WERI-Rb-1 (cell line): ENCODE data around the gene DGLUCY.

Experiments
- DNase-seq: peaks from one replicate; pipeline ENCODE4 v3.0.0-alpha.2; 2020
- H3K27ac ChIP-seq: fragments of 250-450 bp; sonication (Bioruptor Pico); 2 replicates; pipeline ENCODE4 v1.5.1; 2020; ENCODE audit warnings: mild to moderate bottlenecking, moderate library complexity
- H3K27me3 ChIP-seq: fragments of 250-450 bp; sonication (Bioruptor Pico); 2 replicates; pipeline ENCODE4 v1.5.1; 2021; ENCODE audit warnings: mild to moderate bottlenecking, low read depth, moderate library complexity; ENCODE audit not compliant: insufficient read depth, severe bottlenecking
- H3K36me3 ChIP-seq: fragments of 250-450 bp; sonication (Bioruptor Pico); 2 replicates; pipeline ENCODE4 v1.5.1; 2020; ENCODE audit warnings: mild to moderate bottlenecking, moderate library complexity
- H3K4me3 ChIP-seq: 2 replicates; pipeline ENCODE4 v1.5.1; 2011; ENCODE audit warnings: low read depth, mild to moderate bottlenecking, control low read depth, low read length
- H3K9me3 ChIP-seq: fragments of 250-450 bp; sonication (Bioruptor Pico); 2 replicates; pipeline ENCODE4 v1.5.1; 2021; ENCODE audit warnings: mild to moderate bottlenecking, moderate library complexity; ENCODE audit not compliant: severe bottlenecking
- TF ChIP-seq, protein P1 (sequence below): IDR thresholded peaks from 2 replicates; pipeline ENCODE4 v1.5.1; 2011; ENCODE audit warnings: low read depth, mild to moderate bottlenecking, control low read depth, inconsistent platforms, low read length

The DGLUCY gene

DNA sequence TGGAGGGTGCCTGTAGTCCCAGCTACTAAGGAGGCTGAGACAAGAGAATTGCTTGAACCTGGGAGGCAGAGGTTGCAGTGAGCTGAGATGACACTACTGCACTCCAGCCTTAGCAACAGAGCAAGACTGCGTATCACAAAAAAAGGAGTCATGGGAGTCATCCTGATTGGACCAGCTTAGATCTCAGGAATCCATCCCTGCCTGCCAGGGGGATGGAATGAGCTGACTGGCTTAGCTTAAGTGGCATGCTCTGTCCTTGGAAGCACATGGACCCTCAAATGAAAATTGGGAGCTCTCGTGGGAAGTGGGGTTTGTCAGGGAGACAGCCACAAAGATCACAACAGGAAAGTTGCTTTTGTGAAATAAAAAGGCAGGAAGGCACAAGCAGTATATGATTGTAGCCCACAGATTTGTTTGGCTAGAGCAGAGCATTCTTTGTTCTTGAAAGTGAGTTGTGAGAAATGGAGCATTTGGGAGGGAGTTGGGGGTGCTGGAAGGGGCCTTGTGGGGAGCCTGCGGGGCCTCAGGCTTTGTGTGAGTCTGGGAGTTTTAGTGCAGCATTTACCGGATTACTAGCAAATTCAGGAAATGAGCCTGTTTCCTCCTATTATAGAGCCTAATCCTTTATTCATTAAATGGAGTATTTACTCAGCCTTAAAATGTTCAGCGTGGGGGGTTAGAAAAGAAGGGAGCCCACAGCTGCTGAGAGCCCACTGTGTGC lies 30.7 kb downstream of the DGLUCY start:
- Histone ChIP-seq H3K9me3 (no peaks in the 10 kb centered on the region), H3K4me3 (no peak overlapping the region), H3K27me3 (no peaks in the 10 kb centered on the region), H3K36me3 (peaks cover 3% of the 10 kb centered on the region; the same call in 1 of the 2 replicates), H3K27ac (no peak overlapping the region)
- DNase-seq: no peak
- TF ChIP-seq, protein P1, sequence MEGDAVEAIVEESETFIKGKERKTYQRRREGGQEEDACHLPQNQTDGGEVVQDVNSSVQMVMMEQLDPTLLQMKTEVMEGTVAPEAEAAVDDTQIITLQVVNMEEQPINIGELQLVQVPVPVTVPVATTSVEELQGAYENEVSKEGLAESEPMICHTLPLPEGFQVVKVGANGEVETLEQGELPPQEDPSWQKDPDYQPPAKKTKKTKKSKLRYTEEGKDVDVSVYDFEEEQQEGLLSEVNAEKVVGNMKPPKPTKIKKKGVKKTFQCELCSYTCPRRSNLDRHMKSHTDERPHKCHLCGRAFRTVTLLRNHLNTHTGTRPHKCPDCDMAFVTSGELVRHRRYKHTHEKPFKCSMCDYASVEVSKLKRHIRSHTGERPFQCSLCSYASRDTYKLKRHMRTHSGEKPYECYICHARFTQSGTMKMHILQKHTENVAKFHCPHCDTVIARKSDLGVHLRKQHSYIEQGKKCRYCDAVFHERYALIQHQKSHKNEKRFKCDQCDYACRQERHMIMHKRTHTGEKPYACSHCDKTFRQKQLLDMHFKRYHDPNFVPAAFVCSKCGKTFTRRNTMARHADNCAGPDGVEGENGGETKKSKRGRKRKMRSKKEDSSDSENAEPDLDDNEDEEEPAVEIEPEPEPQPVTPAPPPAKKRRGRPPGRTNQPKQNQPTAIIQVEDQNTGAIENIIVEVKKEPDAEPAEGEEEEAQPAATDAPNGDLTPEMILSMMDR: no peak

DNA sequence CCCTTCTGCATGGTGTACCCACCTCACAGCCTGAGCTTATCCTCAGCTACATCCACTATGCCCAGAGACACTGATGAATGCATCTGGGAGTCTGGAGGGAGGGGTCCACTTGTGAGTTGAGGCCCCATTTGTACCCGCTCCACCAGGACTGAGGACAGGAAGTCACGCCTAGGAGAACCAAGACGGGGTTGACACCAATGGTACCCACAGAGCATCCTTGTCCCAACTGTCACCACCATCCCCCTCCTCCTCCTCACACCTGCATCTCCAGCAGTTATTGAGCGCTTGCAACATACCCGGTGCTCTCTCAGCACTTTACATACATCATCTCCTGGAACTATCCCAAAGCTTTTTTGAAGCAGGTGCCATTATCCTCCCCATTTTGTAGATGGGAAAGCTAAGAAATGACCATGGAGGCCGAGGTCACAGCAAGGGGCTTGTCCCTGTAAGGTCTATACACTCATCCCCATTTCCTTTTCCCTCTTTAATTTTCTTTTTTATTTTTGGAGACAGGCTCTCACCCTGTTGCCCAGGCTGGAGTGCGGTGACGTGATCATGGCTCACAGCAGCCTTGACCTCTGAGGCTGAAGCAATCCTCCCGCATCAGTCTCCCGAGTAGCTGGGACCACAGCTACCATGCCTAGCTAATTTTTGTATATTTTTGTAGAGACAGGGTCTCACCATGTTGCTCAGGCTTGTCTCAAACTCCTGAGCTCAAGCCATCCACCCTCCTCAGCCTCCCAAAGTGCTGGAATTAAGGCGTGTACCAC lies 31.7 kb downstream of the DGLUCY start:
- Histone ChIP-seq H3K36me3 (peaks cover 3% of the 10 kb centered on the region; the same call in 1 of the 2 replicates), H3K27me3 (no peaks in the 10 kb centered on the region), H3K27ac (no peak overlapping the region), H3K4me3 (no peak overlapping the region), H3K9me3 (no peaks in the 10 kb centered on the region)
- DNase-seq: no peak
- TF ChIP-seq, protein P1: no peak

DNA sequence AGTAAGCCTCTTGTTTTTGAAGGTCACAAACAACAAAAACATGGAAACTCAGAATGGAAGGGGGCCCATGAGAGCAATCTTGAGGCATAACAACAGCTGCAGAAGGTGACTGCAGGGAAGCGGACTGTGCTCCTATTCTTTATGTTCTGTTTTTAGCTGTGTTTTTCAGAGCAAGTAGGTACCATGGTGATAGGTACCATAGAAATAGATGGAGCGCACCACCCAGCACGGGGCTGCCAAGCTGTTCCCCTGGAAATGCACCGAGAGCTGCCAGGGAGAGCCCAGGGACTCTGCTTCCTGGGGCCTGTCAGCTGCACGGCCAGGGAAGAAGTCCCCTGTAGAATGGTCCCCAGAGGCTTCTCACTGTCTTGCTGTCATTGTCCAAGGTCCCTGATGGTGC lies 32.8 kb downstream of the DGLUCY start:
- H3K9me3 ChIP-seq: no peaks in the 10 kb centered on the region
- H3K4me3 ChIP-seq: no peak overlapping the region
- DNase-seq: no peak
- peaks cover 3% of the 10 kb centered on the region; the same call in 1 of the 2 replicates for H3K36me3 ChIP-seq
- H3K27me3 ChIP-seq: no peaks in the 10 kb centered on the region
- TF ChIP-seq, protein P1: no peak
- no peak overlapping the region for H3K27ac ChIP-seq

DNA sequence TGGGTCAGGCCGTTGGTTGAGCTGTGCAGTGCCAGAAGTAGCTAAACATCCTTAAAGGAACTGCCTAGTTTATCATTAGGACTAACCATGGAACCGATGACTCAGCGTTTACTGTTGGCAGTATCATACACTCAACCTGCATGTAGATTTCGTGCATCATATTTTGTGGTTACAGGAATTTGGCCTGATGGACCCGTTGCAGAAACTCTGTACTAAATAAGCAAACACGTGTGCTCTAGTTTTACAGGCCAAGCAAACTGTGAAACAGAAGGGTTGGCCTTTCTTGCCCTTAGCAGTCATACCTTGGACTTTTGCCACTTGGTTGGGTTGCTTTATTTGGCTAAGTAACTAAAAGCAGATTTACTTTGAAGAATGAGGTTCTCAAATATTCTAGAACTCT lies 35.6 kb downstream of the DGLUCY start:
- no peak for DNase-seq
- H3K4me3 ChIP-seq: no peak overlapping the region
- no peaks in the 10 kb centered on the region for H3K27me3 ChIP-seq
- H3K27ac ChIP-seq: no peak overlapping the region
- TF ChIP-seq, protein P1: no peak
- H3K36me3 ChIP-seq: peaks cover 3% of the 10 kb centered on the region; the same call in 1 of the 2 replicates
- H3K9me3 ChIP-seq: no peaks in the 10 kb centered on the region

DNA sequence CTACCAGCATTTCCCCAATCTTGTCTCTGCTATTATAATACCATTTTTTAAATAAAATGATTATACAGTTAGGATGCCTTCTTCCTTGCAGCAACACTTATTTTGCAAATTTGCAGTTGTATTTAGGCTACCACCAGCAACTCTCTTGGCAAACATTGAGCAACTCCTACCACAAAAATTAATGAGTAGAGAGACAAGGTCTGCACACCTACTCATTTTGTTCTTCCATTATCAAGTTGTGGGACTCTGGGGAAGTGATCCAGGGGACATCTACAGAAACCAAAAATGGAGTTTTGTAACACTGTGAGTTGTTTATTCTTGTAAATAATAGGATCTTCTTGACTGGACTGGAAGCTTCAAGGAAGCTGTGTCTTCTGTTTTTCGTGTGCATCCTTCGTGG lies 38.6 kb downstream of the DGLUCY start:
- no peak overlapping the region for H3K27ac ChIP-seq
- H3K36me3 ChIP-seq: peaks cover 3% of the 10 kb centered on the region; the same call in 1 of the 2 replicates
- TF ChIP-seq, protein P1: no peak

More for the DNA sequence above, 38.6 kb downstream of the DGLUCY start:
- Histone ChIP-seq H3K4me3 (no peak overlapping the region), H3K27me3 (no peaks in the 10 kb centered on the region), H3K9me3 (no peaks in the 10 kb centered on the region)
- no peak for DNase-seq
